Central memory CD4-positive, alpha-beta T cell (primary cell): ENCODE data around the gene ITGA6.
A peak's percentile ranks its signal among the peaks of the same experiment; 100 is the strongest.

Experiments used
- DNase-seq: peaks from one replicate; pipeline ENCODE4 v3.0.0; 2022

The ITGA6 gene

DNA sequence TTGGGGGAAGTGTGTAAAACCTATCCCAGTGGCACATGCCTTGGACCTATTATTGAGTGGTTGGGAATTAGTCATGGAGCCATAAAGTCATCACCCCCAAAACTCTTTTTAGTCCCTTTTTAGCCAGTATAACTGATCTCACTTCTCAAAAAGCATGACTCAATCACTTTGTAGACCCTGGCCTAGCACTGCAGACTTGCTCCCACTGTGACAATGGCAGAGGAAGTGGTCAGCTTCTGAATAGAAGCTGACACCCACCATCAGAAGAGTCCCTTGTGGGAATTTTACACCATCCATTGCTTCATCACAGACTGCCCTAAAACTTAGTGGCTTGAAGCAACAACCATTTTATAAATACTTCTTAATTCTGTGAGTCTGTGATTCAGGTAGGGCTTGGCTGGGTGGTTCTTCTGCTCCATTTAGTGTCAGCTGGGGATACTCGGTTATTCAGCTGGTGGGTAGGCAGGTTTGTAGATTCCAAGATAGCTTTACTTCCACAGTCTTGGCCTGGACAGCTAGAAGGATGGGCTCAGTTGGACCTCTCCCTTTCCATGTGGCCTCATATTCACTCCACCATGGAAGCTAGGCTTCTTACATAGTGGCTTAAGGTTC lies 10.8 kb upstream of the ITGA6 start:
- DNase-seq, result no peak

DNA sequence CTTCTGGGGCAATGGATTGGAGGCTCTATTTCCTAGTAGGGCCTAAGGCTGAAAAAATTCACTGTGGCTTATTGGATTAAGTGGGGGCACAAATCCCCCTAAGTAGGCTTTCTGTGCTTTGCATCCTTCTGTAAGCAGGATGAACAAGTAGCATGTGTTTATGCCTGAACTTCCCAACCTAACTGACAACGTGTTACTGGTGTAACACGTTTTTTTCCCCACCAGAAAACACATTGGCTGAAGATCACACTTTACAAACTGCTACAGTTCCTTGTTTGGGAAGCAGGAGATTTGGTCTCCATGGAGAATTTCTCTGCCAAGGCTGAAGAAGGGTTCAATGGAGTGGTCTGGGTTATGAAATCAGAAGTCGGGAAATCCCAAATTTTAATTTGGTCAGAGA lies 7.2 kb upstream of the ITGA6 start:
- no peak for DNase-seq

- DNase-seq, result no peak
Observed at GRCh38 chr2:172423160-172423559, 4.2 kb upstream of the ITGA6 start.

DNA sequence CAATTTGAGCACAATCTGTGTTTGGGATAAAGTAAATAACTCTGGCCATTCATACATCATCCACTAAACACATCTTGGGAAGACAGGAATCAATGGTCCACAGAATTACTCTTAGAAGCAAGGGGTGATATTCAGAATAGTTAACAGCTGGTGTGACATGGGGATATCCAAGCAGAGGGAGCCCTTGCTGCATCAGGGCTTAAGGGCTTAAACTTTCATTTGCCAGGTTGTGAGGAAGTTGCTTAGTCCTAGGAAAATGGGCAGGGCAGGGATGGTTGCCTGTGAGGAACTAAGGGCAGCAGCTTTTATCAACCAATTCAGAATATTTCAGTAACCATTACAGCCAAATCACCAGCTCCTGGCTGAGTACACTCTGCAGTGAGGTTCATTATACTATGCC lies 2.0 kb upstream of the ITGA6 start:
- no peak for DNase-seq

DNA sequence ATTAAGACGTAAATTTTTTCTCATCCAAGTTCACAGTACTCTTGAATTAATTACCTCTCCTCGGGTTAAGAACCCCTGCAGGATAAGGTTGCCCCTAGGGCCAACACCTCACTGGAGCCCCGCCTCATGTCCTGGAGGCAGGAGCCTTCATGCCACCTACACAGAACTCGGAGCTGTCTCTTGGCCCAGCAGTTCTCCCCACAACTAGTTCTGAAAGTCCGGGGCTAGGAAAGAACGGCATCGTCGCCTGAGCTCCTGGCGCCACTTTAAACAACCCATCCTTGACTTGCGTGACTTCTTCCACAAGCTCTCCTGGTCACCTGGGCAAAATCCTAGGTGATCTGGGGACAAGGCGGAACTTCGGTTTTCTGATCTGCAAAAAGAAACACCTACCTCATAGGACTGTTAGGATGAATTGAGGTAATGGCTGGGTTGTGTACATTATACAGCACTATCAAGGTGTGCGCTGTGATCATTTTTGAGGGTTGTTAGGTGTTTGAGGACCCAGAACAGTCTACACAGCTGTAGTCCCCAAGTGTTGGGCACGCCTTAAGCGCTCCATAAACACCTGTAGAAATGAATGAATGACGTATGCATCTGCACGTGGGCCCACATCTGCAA lies 641 bp upstream of the ITGA6 start:
- no peak for DNase-seq

DNA sequence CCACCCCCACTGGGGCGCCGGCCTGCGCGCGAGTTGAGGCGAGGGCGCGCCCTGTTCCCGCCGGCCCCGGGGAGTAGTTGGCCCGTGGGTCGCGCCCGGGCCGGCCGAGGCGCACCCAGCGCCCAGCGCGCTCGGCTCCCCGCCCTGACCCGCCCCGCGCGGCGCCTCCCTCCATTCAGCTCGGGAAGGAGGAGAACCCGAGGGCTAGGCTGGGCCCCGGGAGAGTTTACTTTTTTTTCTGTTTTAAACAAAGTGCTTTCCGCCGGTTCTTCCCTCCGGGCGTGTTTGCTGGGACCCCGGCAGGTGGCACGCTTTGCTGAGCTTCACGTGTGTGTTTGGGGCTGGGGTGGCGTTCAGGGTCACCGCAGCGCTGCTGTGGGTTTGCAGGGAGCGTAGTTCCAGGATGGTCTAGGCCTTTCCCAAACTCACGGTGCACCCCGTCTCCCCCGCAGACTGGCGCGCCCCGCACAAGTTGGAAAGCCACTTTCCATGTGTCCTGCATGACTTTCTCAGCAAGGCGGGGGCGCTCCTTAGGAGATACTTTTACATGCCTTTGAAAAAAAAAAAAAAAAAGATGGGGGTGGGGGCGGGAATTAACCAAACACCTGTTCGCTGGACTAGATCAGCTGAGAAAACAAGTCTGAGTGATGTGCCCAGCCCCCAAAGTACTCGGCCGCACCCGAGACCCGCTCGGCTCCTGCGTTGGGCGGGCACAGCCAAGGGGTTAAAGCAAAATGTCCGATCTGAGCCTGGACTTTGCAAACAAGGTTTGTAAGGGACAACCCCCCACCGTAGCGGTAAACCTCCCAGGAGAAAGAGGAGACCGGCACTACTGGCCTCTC lies 825 bp downstream of the ITGA6 start:
- DNase-seq, result peak; percentile 59

GRCh38 chr2:172428832-172429210 lies 1.4 kb downstream of the ITGA6 start:
- no peak for DNase-seq

DNA sequence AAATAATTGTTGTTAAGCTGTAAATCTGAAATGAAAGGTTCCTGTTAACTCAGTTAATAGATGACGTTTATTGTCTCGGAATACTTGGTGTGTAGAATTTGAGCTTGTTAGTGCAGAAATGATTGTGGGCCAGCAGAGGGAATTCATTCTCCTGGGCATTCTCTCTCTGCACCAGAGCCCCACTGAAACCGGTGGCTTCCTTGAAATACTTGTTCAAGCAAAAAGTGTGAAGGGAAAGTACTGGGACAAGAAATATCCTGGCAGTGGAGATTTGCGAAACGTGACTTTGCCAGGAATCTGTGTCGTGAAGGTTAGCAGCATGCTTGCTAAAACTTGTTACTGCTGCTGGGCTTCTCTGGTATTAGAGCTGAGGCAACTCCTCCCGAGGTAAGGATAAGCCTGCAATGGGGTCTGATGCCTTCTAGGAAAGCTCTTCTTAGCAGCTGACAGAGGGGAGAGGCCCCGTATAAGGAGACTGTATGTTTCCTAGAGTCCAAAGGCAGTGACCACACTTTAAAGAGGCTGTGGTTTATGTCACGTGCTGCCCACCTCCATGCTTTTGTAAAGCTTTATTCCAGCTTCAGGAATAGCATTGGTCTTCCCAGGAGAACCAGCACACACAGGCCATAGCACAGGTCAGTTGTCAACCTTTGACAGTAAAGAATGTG lies 2.0 kb downstream of the ITGA6 start:
- no peak for DNase-seq

DNA sequence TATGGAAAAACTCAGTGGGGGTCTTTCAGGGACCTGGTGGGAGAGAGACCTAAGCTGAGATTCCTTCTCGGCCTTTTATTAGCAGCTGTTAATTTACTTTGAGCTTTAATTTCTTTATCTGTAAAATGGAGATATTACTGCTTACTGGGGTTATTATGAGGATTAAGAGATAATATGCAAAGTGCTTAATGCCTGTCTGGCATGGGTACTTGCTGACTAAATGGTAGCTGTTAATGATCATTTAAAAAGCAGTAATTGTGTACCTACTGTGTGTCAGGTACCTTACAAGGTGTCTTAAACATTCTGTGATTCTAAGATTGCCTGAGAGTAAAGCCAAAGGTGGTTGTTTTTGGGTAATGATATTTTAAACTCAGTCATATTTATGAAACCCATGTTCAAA lies 2.6 kb downstream of the ITGA6 start:
- DNase-seq, result no peak

- DNase-seq, result no peak
Observed at GRCh38 chr2:172430678-172431077, 3.3 kb downstream of the ITGA6 start.

GRCh38 chr2:172431463-172431862 lies 4.1 kb downstream of the ITGA6 start:
- no peak for DNase-seq

- DNase-seq, result no peak
Observed at GRCh38 chr2:172431993-172432392, 4.6 kb downstream of the ITGA6 start.

GRCh38 chr2:172433144-172433543 lies 5.8 kb downstream of the ITGA6 start:
- no peak for DNase-seq

- DNase-seq, result peak; percentile 80
Observed at GRCh38 chr2:172434821-172435605, 7.6 kb downstream of the ITGA6 start.

DNA sequence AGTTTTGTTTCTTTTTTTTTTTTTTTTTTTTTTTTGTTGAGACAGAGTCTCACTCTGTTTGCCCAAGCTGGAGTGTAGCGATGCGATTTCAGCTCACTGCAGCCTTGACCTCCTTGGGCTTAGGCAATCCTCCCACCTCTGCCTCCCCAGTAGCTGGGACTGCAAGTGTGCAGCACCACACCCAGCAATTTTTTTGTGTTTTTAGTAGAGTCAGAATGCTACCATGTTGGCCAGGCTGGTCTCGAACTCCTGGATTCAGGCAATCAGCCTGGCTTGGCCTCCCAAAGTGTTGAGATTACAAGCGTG lies 8.2 kb downstream of the ITGA6 start:
- DNase-seq, result no peak

GRCh38 chr2:172436889-172437288 lies 9.5 kb downstream of the ITGA6 start:
- DNase-seq, result no peak

- peak; percentile 42 for DNase-seq
Observed at GRCh38 chr2:172437419-172438341, 10.3 kb downstream of the ITGA6 start.

GRCh38 chr2:172438741-172439508 lies 11.5 kb downstream of the ITGA6 start:
- no peak for DNase-seq

GRCh38 chr2:172439509-172439860 lies 12.1 kb downstream of the ITGA6 start:
- DNase-seq, result no peak

- DNase-seq, result no peak
Observed at GRCh38 chr2:172439911-172440310, 12.5 kb downstream of the ITGA6 start.

DNA sequence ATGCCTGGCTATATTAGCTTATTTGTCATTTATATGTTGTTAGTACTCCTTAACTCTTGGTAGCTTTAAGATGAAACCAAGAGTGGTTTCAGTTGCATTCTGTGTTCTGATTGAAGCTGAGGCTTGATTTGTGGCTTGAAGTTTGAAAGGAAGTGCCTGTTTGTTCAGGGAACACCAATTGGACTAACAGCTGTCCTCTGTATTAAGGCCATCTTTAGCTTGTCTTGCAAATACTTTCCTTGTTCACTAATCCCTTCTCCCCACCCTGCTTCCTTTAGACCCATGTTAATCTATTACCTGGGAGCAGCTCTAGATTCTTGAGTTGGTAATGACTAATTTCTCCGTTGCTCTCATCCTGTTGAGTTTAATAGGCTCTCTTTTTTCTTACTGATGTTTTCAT lies 13.4 kb downstream of the ITGA6 start:
- no peak for DNase-seq
